OCI-LY3 (cell line): ENCODE measurements around the gene ANKS1B.

ENCODE experiments used
- H2AFZ ChIP-seq: fragments of 200-600, 300-600 bp; shearing (Covaris generic); 2 replicates; pipeline ENCODE4 v1.6.0; 2014; ENCODE audit warnings: antibody characterized with exemption, low read depth, low read length
- H3K27ac ChIP-seq: fragments of 200-600, 300-600 bp; sonication (generic); 2 replicates; pipeline ENCODE4 v1.5.1; 2014; ENCODE audit warnings: mild to moderate bottlenecking, low read length, moderate library complexity, mixed read lengths
- H3K27me3 ChIP-seq: fragments of 200-600, 300-600 bp; sonication (generic); 2 replicates; pipeline ENCODE4 v1.6.1; 2014; ENCODE audit warnings: low read depth, low read length, mixed read lengths
- H3K36me3 ChIP-seq: fragments of 200-600, 300-600 bp; sonication (generic); replicated peaks from 2 replicates; pipeline ENCODE3; 2014; ENCODE audit warnings: low read depth, low read length, mixed read lengths
- H3K4me1 ChIP-seq: fragments of 300-600, 200-600 bp; sonication (generic); 2 replicates; pipeline ENCODE4 v1.6.1; 2014; ENCODE audit warnings: low read length, mixed read lengths
- H3K4me2 ChIP-seq: fragments of 200-600, 300-600 bp; sonication (generic); 2 replicates; pipeline ENCODE4 v1.6.1; 2014; ENCODE audit warnings: low read length, mixed read lengths
- H3K4me3 ChIP-seq: fragments of 300-600, 200-600 bp; sonication (generic); 2 replicates; pipeline ENCODE4 v1.5.1; 2014; ENCODE audit warnings: antibody characterized with exemption, mild to moderate bottlenecking, low read length, moderate library complexity
- H3K79me2 ChIP-seq: fragments of 300-600, 200-600 bp; shearing (Covaris generic); 2 replicates; pipeline ENCODE4 v1.6.1; 2014; ENCODE audit warnings: mild to moderate bottlenecking, low read length, mixed read lengths
- H3K9ac ChIP-seq: fragments of 300-600, 200-600 bp; shearing (Covaris generic); 2 replicates; pipeline ENCODE4 v1.6.0; 2014; ENCODE audit warnings: mild to moderate bottlenecking, low read length, moderate library complexity
- H3K9me3 ChIP-seq: fragments of 200-600, 300-600 bp; shearing (Covaris generic); 2 replicates; pipeline ENCODE4 v1.6.1; 2014; ENCODE audit warnings: low read length, mixed read lengths; ENCODE audit not compliant: insufficient read depth
- H4K20me1 ChIP-seq: fragments of 200-600, 300-600 bp; sonication (generic); 2 replicates; pipeline ENCODE4 v1.6.1; 2016; ENCODE audit warnings: low read length, mixed read lengths; ENCODE audit not compliant: insufficient read depth
- EZH2phosphoT487 ChIP-seq: fragments of 200-600 bp; shearing (Covaris generic); IDR thresholded peaks from 2 replicates; pipeline ENCODE4 v1.6.1; 2018; ENCODE audit warnings: antibody characterized with exemption, mixed run types, low read depth
- TF ChIP-seq, protein P1 (sequence below): fragments of 200-600, 300-600 bp; sonication (generic); IDR thresholded peaks from 2 replicates; pipeline ENCODE4 v1.5.1; 2014; ENCODE audit warnings: antibody characterized with exemption, low read length, low read depth

Gene ANKS1B

GRCh38 chr12:98735821-98736220 is 1248.9 kb downstream of the ANKS1B start:
- Histone ChIP-seq H3K27ac (no peak overlapping the region), H3K9me3 (no peaks in the 10 kb centered on the region), H3K27me3 (no peaks in the 10 kb centered on the region), H3K4me3 (no peak overlapping the region), H2AFZ (no peak overlapping the region), H3K4me1 (no peaks in the 10 kb centered on the region), H3K9ac (no peak overlapping the region), H3K36me3 (peaks cover 7% of the 10 kb centered on the region), H4K20me1 (no peaks in the 10 kb centered on the region), H3K4me2 (no peak overlapping the region), H3K79me2 (no peaks in the 10 kb centered on the region)
- no peak for TF ChIP-seq EZH2phosphoT487
- TF ChIP-seq, protein P1, sequence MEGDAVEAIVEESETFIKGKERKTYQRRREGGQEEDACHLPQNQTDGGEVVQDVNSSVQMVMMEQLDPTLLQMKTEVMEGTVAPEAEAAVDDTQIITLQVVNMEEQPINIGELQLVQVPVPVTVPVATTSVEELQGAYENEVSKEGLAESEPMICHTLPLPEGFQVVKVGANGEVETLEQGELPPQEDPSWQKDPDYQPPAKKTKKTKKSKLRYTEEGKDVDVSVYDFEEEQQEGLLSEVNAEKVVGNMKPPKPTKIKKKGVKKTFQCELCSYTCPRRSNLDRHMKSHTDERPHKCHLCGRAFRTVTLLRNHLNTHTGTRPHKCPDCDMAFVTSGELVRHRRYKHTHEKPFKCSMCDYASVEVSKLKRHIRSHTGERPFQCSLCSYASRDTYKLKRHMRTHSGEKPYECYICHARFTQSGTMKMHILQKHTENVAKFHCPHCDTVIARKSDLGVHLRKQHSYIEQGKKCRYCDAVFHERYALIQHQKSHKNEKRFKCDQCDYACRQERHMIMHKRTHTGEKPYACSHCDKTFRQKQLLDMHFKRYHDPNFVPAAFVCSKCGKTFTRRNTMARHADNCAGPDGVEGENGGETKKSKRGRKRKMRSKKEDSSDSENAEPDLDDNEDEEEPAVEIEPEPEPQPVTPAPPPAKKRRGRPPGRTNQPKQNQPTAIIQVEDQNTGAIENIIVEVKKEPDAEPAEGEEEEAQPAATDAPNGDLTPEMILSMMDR, result no peak

DNA sequence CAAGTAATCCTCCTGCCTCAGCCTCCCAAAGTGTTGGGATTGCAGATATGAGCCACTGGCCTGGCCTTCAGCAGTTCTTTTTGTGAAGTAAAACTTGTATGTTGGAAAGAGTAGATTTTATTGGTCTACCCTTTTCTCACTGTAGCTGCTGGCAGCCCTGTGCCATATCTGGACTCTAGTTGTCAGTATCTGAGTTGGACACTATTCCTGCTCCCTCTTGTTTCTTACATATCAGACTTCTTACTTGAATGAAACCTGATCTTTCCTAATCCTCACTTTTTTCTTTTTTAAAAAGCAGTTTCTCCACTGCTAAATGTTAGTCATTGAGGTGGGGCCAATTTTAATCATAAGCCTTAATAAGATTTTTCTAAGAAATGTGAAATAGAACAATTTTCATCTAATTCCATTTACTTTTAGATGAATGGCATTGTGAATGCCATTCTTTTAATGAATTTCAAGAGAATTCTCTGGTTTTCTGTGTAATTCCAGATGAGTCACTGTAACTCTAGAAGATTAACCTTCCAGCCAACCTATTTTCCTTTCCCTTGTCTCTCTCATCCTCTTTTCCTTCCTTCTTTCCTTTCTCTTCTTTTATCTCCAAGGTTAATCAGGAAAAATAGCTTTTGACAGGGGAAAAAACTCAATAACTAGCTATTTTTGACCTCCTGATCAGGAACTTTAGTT is 1250.9 kb downstream of the ANKS1B start:
- H3K27me3 ChIP-seq, result no peaks in the 10 kb centered on the region
- H4K20me1 ChIP-seq, result no peaks in the 10 kb centered on the region
- H3K79me2 ChIP-seq, result no peaks in the 10 kb centered on the region
- TF ChIP-seq, protein P1, result no peak
- TF ChIP-seq EZH2phosphoT487, result no peak
- no peak overlapping the region for H3K4me3 ChIP-seq
- H3K9me3 ChIP-seq, result no peaks in the 10 kb centered on the region
- H3K27ac ChIP-seq, result no peak overlapping the region
- no peak overlapping the region for H3K4me2 ChIP-seq
- H3K36me3 ChIP-seq, result peaks cover 7% of the 10 kb centered on the region
- H3K4me1 ChIP-seq, result no peaks in the 10 kb centered on the region
- no peak overlapping the region for H3K9ac ChIP-seq
- H2AFZ ChIP-seq, result no peak overlapping the region

GRCh38 chr12:98730412-98730811 is 1254.3 kb downstream of the ANKS1B start:
- Histone ChIP-seq H3K9ac (no peak overlapping the region), H4K20me1 (no peaks in the 10 kb centered on the region), H3K9me3 (no peaks in the 10 kb centered on the region), H2AFZ (no peak overlapping the region), H3K27ac (no peak overlapping the region), H3K4me1 (peaks cover 14% of the 10 kb centered on the region), H3K79me2 (no peaks in the 10 kb centered on the region), H3K4me3 (no peak overlapping the region), H3K4me2 (no peak overlapping the region), H3K36me3 (peaks cover 17% of the 10 kb centered on the region), H3K27me3 (no peaks in the 10 kb centered on the region)
- TF ChIP-seq, protein P1, result no peak
- no peak for TF ChIP-seq EZH2phosphoT487

- peaks cover 22% of the 10 kb centered on the region for H3K4me1 ChIP-seq
- H3K4me2 ChIP-seq, result no peak overlapping the region
- no peak overlapping the region for H2AFZ ChIP-seq
- no peak overlapping the region for H3K27ac ChIP-seq
- no peaks in the 10 kb centered on the region for H3K79me2 ChIP-seq
- H3K9ac ChIP-seq, result no peak overlapping the region
- H3K4me3 ChIP-seq, result no peak overlapping the region
- no peaks in the 10 kb centered on the region for H3K9me3 ChIP-seq
- H3K27me3 ChIP-seq, result no peaks in the 10 kb centered on the region
- peaks cover 22% of the 10 kb centered on the region for H3K36me3 ChIP-seq
- no peak for TF ChIP-seq EZH2phosphoT487
- TF ChIP-seq, protein P1, result no peak
- no peaks in the 10 kb centered on the region for H4K20me1 ChIP-seq
These were observed 1257.5 kb downstream of the ANKS1B start for GRCh38 chr12:98727196-98727595.
